ENCODE results near the gene GPR161.

DNA sequence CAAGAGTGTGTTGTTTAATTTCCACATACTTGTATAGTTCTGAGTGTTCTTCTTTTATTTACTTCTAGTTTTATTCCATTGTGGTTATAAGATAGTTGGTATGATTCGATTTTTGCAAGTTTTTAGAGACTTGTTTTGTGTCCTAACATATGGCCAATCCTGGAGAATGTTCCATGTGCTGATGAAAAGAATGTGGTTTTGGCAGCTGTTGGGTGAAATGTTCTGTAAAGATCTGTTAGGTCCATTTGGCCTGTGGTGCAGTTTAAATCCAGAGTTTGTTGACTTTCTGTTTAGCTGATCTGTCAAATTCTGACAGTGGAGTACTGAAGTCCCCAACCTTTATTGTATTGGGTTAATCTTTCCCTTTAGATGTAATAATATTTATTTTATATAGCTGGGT, 22.5 kb upstream of the GPR161 start:
- TF ChIP-seq POLR2AphosphoS5 (IDR thresholded peaks at IDR 0.05) (no peak), POLR2A (IDR thresholded peaks at IDR 0.05) (no peak)
- TF ChIP-seq, protein P1, sequence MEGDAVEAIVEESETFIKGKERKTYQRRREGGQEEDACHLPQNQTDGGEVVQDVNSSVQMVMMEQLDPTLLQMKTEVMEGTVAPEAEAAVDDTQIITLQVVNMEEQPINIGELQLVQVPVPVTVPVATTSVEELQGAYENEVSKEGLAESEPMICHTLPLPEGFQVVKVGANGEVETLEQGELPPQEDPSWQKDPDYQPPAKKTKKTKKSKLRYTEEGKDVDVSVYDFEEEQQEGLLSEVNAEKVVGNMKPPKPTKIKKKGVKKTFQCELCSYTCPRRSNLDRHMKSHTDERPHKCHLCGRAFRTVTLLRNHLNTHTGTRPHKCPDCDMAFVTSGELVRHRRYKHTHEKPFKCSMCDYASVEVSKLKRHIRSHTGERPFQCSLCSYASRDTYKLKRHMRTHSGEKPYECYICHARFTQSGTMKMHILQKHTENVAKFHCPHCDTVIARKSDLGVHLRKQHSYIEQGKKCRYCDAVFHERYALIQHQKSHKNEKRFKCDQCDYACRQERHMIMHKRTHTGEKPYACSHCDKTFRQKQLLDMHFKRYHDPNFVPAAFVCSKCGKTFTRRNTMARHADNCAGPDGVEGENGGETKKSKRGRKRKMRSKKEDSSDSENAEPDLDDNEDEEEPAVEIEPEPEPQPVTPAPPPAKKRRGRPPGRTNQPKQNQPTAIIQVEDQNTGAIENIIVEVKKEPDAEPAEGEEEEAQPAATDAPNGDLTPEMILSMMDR (IDR thresholded peaks at IDR 0.05) = no peak

All from gastroesophageal sphincter (tissue), 3 donors.